HG02970 (cell line): ENCODE data around the gene RCL1.
"Not testable (repeated sequence)": the region's sequence is repeated elsewhere in the genome, so short reads cannot be mapped to it uniquely, and the experiment has no call there.

Experiments used
- ATAC-seq: cut with Tn5 transposase; IDR thresholded peaks from one replicate; pipeline ENCODE4 v1.9.1; 2021; ENCODE audit warnings: mild to moderate bottlenecking, moderate library complexity, moderate number of reproducible peaks; ENCODE audit not compliant: unreplicated experiment, low FRiP score

RCL1 gene, protein sequence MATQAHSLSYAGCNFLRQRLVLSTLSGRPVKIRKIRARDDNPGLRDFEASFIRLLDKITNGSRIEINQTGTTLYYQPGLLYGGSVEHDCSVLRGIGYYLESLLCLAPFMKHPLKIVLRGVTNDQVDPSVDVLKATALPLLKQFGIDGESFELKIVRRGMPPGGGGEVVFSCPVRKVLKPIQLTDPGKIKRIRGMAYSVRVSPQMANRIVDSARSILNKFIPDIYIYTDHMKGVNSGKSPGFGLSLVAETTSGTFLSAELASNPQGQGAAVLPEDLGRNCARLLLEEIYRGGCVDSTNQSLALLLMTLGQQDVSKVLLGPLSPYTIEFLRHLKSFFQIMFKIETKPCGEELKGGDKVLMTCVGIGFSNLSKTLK

GRCh38 chr9:4792572-4793458 lies at the start of gene RCL1:
Gene RCL1 (plus strand): TSS chr9:4792944. CDS start chr9:4793092, 148 bp downstream.
- peak; percentile 96 for ATAC-seq

DNA sequence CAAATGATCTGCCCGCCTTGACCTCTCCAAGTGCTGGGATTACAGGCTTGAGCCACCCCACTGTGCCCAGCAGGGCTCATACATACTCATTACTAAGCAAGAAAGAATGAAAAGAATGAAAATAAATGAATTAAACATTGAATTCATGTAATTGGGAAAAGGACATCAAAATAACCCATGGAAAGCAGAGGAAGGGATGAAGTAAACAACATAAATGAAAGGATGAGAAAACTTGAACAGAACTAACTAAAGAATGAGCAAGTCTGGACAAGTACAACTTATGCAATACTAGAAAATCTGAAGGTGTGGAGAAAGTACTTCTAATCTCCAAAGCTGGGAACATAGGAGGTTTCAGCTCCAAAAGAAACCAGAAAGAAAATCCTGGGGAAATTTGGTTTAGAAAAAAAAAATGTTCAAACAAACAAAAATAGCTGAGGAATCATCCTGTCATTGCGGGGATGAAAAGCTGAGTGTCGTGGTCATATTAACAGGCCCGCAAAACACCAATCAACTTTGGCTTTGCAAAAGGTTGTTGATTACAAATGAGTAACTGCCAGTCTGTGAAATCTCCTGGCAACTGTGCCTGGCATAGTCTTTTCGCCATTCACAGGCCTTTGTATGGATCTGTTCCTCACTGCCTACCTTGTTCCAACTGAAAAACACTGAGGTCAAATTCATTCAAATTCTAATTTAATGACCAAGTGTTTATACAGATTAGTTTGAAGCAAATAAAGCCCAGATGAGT lies 49.4 kb upstream of the RCL1 start:
- ATAC-seq: no peak

DNA sequence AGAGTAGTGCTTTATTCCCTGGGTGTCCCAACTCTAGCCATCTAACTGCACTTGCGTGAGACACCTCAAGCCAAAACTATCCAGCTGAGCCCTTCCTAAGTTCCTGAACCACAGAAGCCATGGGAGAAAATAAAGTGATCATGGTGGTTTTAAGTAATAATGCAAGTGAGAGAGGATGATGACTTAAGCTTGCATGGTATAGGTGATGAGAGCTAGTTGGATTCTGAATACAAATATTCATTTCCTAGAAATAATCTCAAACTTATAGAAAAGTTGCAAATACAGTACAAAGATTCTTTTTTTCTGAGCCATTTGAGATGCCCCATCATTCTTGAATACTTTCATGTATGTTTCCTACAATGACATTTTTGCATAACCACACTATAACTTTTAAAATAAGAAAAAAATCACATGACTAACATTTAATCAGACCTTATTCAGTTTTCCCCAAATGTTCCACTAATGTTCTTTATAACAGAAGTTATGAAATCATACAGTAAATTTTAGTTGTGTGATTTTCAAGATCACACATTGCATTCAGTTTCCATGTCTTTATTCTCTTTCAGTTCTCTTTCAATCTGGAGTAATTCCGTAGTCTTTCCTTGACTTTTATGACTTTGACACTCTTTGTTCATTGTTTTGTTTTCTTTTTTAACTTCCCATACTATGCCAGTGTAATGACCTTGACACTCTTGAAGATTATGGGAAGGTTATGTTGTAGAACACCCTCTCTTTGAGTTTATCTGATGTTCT lies 46.3 kb upstream of the RCL1 start:
- ATAC-seq: no peak

- no peak for ATAC-seq
These were observed 44.1 kb upstream of the RCL1 start for GRCh38 chr9:4748612-4749011.

- no peak for ATAC-seq
These were observed 42.6 kb upstream of the RCL1 start for GRCh38 chr9:4750023-4750673.

GRCh38 chr9:4754530-4754929 lies 38.2 kb upstream of the RCL1 start:
- ATAC-seq: not testable (repeated sequence)

DNA sequence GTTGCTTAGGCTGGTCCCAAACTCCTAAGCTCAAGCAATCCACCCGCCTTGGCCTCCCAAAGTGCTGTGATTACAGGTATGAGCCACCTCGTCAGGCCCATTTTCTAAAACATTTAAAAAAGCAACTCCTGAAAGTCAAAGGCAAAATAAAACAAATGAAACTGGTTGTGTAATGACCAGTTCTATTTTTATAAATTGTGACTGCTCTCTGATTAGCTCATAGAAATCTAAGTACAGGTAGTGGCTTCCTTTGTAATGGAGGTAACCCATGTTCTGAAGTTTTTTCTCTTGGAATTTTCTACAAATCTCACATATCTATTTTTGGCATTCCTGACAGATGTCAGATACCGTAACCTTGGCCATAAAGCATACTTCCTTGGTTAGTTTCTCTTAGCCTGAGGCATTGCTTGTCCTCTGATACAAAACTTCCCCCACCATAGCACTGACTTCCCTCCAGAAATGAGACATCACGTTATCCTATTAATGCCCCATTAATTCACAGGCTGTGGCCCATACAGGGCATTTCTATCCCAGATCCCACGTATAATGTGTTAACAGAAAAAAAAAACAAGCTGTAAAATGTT lies 37.6 kb upstream of the RCL1 start:
- no peak for ATAC-seq

- no peak for ATAC-seq
These were observed 36.3 kb upstream of the RCL1 start for GRCh38 chr9:4756420-4756819.

- no peak for ATAC-seq
These were observed 32.6 kb upstream of the RCL1 start for GRCh38 chr9:4760122-4760521.

GRCh38 chr9:4762108-4762885 lies 30.4 kb upstream of the RCL1 start:
- peak; percentile 63 for ATAC-seq

DNA sequence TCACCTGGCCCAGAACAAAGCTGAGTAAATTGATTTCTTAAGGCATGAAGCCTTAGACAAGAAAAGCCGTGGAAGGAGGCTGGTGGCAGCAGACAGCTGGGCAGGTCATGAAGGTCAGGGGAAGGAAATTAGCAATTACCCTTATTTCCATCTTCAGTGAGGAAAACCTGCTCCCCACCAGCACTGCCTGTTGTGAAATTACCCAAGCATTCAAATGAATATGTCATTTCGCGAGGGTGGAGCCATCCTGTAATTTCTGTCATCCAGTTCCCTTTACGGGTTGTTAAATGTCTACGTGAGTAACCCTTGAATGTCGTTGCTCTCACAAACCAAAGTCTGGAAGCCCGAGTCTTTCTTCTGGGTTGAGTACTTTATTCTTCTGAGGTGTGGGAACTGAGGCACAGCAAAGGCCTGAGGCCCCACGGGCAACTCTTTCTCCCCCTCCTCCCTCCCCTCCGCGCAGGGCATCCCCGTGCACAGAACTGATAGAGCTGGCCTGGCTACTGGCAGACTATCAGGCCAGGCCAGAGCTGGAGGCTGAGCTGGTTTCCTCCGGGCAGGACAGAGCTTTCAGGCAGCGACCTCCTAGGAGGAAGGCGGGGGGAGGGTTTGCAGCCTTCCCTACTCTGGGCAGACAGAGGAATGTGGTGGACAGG lies 29.7 kb upstream of the RCL1 start:
- peak; percentile 23 for ATAC-seq

DNA sequence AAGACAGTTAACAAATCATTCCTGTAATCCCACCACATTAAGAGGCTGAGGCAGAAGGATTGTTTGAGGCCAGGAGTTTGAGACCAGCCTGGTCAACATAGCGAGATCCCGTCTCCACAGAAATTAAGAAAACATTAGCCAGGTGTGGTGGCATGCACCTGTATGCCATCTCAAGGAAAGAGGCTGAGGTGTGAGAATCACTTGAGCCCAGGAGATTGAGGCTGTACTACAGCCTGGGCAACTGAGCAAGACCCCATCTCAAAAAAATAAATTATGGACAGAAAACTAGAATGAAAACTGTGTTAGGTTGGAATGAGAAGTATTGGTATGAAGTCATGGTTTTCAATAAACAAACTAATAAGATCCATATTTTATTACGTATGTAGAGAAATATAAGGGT lies 28.7 kb upstream of the RCL1 start:
- ATAC-seq: no peak

DNA sequence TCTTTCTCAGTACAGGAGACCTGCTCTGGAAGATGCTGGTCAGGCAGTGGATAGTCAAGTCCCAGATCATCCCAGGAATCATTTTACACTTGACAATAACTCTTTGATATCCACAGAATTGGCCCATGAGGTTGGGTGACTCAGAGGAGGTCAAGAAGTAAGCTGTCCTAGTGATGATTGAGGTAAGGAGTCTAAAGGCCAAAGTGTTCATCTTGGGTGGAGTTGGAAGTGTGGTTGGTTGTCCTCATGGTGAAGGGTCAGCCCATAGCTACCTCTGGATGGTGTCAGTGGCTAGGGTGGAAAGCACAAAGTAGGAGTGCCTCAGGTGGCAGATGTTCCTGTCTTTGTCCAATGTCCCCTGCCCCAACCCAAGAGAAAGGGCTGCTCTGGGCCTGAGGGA lies 24.1 kb upstream of the RCL1 start:
- no peak for ATAC-seq

- ATAC-seq: no peak
These were observed 23.2 kb upstream of the RCL1 start for GRCh38 chr9:4769321-4770080.

DNA sequence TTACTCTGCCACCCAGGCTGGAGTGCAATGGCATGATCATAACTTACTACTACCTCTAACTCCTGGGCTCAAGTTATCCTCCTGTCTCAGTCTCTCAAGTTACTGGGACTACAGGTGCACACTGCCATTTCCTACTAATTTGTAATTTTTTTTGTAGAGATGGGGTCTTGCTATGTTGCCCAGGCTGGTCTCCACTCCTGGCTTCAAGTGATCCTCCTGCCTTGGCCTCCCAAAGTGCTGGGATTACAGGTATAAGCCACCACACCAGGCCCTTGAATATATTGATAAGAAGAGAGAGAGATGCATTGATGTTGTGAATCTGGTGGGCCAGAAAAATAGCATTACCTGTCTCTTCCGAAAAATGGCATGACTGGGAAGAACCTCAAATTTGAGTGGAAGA lies 21.0 kb upstream of the RCL1 start:
- no peak for ATAC-seq

GRCh38 chr9:4774209-4774608 lies 18.5 kb upstream of the RCL1 start:
- ATAC-seq: no peak

GRCh38 chr9:4774958-4775357 lies 17.8 kb upstream of the RCL1 start:
- not testable (repeated sequence) for ATAC-seq
